IMR-90 (cell line): ENCODE results near the gene ISM1. TPM values are rescaled to one million over a fixed set of nuclear protein-coding genes. Genes with fewer than 3 reads are reported as not detected.

Experiments
- ATAC-seq: fragments of 200-7000 bp; cut with Tn5 transposase; 2 replicates; pipeline ENCODE4 v1.9.1; 2020; ENCODE audit warnings: low read depth, mild to moderate bottlenecking, moderate library complexity
- BruUV-seq: library from RNA; stranded (reverse); fragments of 400-500 nt; replicated peaks from 2 replicates; lab custom pipeline; 2021; lab: Mats Ljungman, UMichigan
- CTCF ChIA-PET: fragments of 300-600 bp; formaldehyde crosslinking; extraction: SDS; loops from one replicate; lab custom pipeline; 2021; ENCODE audit warnings: antibody characterized with exemption; lab: Yijun Ruan, JAX
- POLR2A ChIA-PET: fragments of 300-600 bp; sonication (Branson Sonifier 250); formaldehyde crosslinking; loops from one replicate; lab custom pipeline; 2022; ENCODE audit warnings: antibody characterized with exemption; ENCODE audit not compliant: unreplicated experiment; lab: Charles Lee
- DNase-seq: peaks from one replicate; pipeline ENCODE4 v3.0.0; 2013
- H2AFZ ChIP-seq: replicated peaks from 2 replicates; pipeline ENCODE3; 2013; ENCODE audit warnings: low read length, mild to moderate bottlenecking; ENCODE audit not compliant: poor library complexity
- H2AK5ac ChIP-seq: 2 replicates; pipeline ENCODE4 v1.6.1; 2013; ENCODE audit warnings: low read depth, low read length, inconsistent platforms
- H2AK9ac ChIP-seq: replicated peaks from 2 replicates; pipeline ENCODE3; 2013; ENCODE audit warnings: mild to moderate bottlenecking, low read depth, low read length, moderate library complexity; ENCODE audit not compliant: poor library complexity
- H2BK120ac ChIP-seq: 2 replicates; pipeline ENCODE4 v1.6.1; 2013; ENCODE audit warnings: low read depth, low read length, inconsistent platforms
- H2BK15ac ChIP-seq: 3 replicates; pipeline ENCODE4 v1.6.1; 2013; ENCODE audit warnings: low read depth, low read length, inconsistent platforms
- H2BK20ac ChIP-seq: 2 replicates; pipeline ENCODE4 v1.6.1; 2013; ENCODE audit warnings: low read depth, mild to moderate bottlenecking, inconsistent platforms, low read length, moderate library complexity
- H2BK5ac ChIP-seq: 2 replicates; pipeline ENCODE4 v1.6.1; 2013; ENCODE audit warnings: mild to moderate bottlenecking, low read depth, low read length, inconsistent platforms; ENCODE audit not compliant: poor library complexity, severe bottlenecking
- H3K14ac ChIP-seq: replicated peaks from 2 replicates; pipeline ENCODE4 v1.6.1; 2013; ENCODE audit warnings: low read depth, low read length, inconsistent platforms
- H3K18ac ChIP-seq: 2 replicates; pipeline ENCODE4 v1.6.1; 2013; ENCODE audit warnings: low read depth, low read length, control low read depth
- H3K23ac ChIP-seq: 2 replicates; pipeline ENCODE4 v1.6.1; 2013; ENCODE audit warnings: low read depth, low read length, inconsistent platforms
- H3K27ac ChIP-seq: 2 replicates; pipeline ENCODE4 v1.5.1; 2013; ENCODE audit warnings: mild to moderate bottlenecking, control low read depth, low read length; ENCODE audit not compliant: insufficient read depth
- H3K27me3 ChIP-seq: 2 replicates; pipeline ENCODE4 v1.6.1; 2013; ENCODE audit warnings: low read length; ENCODE audit not compliant: control insufficient read depth, insufficient read depth
- H3K36me3 ChIP-seq: 2 replicates; pipeline ENCODE4 v1.6.1; 2013; ENCODE audit warnings: low read length, mixed read lengths; ENCODE audit not compliant: control insufficient read depth, insufficient read depth
- H3K4ac ChIP-seq: 2 replicates; pipeline ENCODE4 v1.6.1; 2013; ENCODE audit warnings: low read depth, low read length, inconsistent platforms
- H3K4me1 ChIP-seq: 2 replicates; pipeline ENCODE4 v1.6.1; 2013; ENCODE audit warnings: low read length, mixed read lengths; ENCODE audit not compliant: control insufficient read depth, insufficient read depth
- H3K4me2 ChIP-seq: 2 replicates; pipeline ENCODE4 v1.6.1; 2013; ENCODE audit warnings: low read depth, mild to moderate bottlenecking, control low read depth, low read length, moderate library complexity
- H3K4me3 ChIP-seq: 2 replicates; pipeline ENCODE4 v1.5.1; 2013; ENCODE audit warnings: low read depth, mild to moderate bottlenecking, control low read depth, low read length, moderate library complexity; ENCODE audit not compliant: insufficient read depth
- H3K56ac ChIP-seq: 2 replicates; pipeline ENCODE4 v1.6.1; 2013; ENCODE audit warnings: low read length, inconsistent platforms; ENCODE audit not compliant: insufficient read depth; ENCODE audit errors: extremely low read depth
- H3K79me1 ChIP-seq, 2 experiments: 2 replicates each; pipeline ENCODE4 v1.6.1; 2013; ENCODE audit warnings: low read length in 2 of 2, inconsistent platforms in 1 of 2, low read depth in 1 of 2
- H3K9ac ChIP-seq: 2 replicates; pipeline ENCODE4 v1.6.1; 2013; ENCODE audit warnings: low read depth, low read length, control low read depth
- H3K9me1 ChIP-seq: 2 replicates; pipeline ENCODE4 v1.6.1; 2013; ENCODE audit warnings: low read length, inconsistent platforms; ENCODE audit not compliant: insufficient read depth
- H3K9me3 ChIP-seq: 2 replicates; pipeline ENCODE4 v1.6.1; 2013; ENCODE audit warnings: low read length; ENCODE audit not compliant: control insufficient read depth, insufficient read depth
- H4K20me1 ChIP-seq: 2 replicates; pipeline ENCODE4 v1.6.1; 2013; ENCODE audit warnings: low read length, inconsistent platforms; ENCODE audit not compliant: insufficient read depth
- H4K5ac ChIP-seq: 2 replicates; pipeline ENCODE4 v1.6.1; 2013; ENCODE audit warnings: mild to moderate bottlenecking, low read depth, low read length, control low read depth
- H4K8ac ChIP-seq, 2 experiments: 2 replicates each; pipeline ENCODE4 v1.6.1; 2013; ENCODE audit warnings: low read depth in 2 of 2, low read length in 2 of 2, control low read depth in 1 of 2, inconsistent platforms in 1 of 2
- H4K91ac ChIP-seq: 2 replicates; pipeline ENCODE4 v1.6.1; 2013; ENCODE audit warnings: low read depth, low read length, inconsistent platforms; ENCODE audit not compliant: insufficient read depth
- BHLHE40 ChIP-seq: fragments of 150-350 bp; IDR thresholded peaks from 2 replicates; pipeline ENCODE4 v1.6.1; 2016; ENCODE audit warnings: mild to moderate bottlenecking, low read depth, low read length
- CEBPB ChIP-seq: IDR thresholded peaks from 2 replicates; pipeline ENCODE4 v1.6.1; 2012; ENCODE audit warnings: low read depth, low read length, improper control_type of control experiment
- CHD1 ChIP-seq: IDR thresholded peaks from 2 replicates; pipeline ENCODE4 v1.6.1; 2012; ENCODE audit warnings: low read depth, low read length, improper control_type of control experiment
- FOS ChIP-seq: fragments of 150-350 bp; IDR thresholded peaks from 2 replicates; pipeline ENCODE4 v1.6.1; 2016; ENCODE audit warnings: low read depth, low read length
- MAFK ChIP-seq: IDR thresholded peaks from 2 replicates; pipeline ENCODE4 v1.6.1; 2012; ENCODE audit warnings: low read depth, low read length, improper control_type of control experiment
- MAZ ChIP-seq: IDR thresholded peaks from 2 replicates; pipeline ENCODE4 v1.6.1; 2012; ENCODE audit warnings: low read depth, mild to moderate bottlenecking, low read length, improper control_type of control experiment, moderate library complexity, borderline replicate concordance
- MXI1 ChIP-seq: IDR thresholded peaks from 2 replicates; pipeline ENCODE4 v1.6.1; 2012; ENCODE audit warnings: low read depth, mild to moderate bottlenecking, low read length, moderate library complexity, borderline replicate concordance
- NFE2L2 ChIP-seq: fragments of 150-350 bp; IDR thresholded peaks from 2 replicates; pipeline ENCODE4 v1.6.1; 2016; ENCODE audit warnings: low read depth, mild to moderate bottlenecking, low read length
- POLR2A ChIP-seq: IDR thresholded peaks from 2 replicates; pipeline ENCODE4 v1.6.1; 2012; ENCODE audit warnings: mild to moderate bottlenecking, low read depth, low read length
- RAD21 ChIP-seq: IDR thresholded peaks from 2 replicates; pipeline ENCODE4 v1.6.1; 2012; ENCODE audit warnings: low read length, improper control_type of control experiment
- RCOR1 ChIP-seq: IDR thresholded peaks from 2 replicates; pipeline ENCODE4 v1.6.1; 2012; ENCODE audit warnings: mild to moderate bottlenecking, low read length, improper control_type of control experiment; ENCODE audit not compliant: insufficient replicate concordance
- RFX5 ChIP-seq: IDR thresholded peaks from 2 replicates; pipeline ENCODE4 v1.8.0; 2012; ENCODE audit warnings: low read depth, mild to moderate bottlenecking, low read length, moderate library complexity
- SMC3 ChIP-seq: fragments of 150-350 bp; IDR thresholded peaks from 2 replicates; pipeline ENCODE4 v1.6.1; 2016; ENCODE audit warnings: low read depth, mild to moderate bottlenecking, antibody characterized with exemption, low read length, moderate library complexity
- USF2 ChIP-seq: fragments of 150-350 bp; IDR thresholded peaks from 2 replicates; pipeline ENCODE4 v1.6.1; 2017; ENCODE audit warnings: mild to moderate bottlenecking, antibody characterized with exemption, low read length, low read depth
- WGBS, 2 experiments: methylation state at CpG; one replicate each; pipeline versions ENCODE4 v1.1.5 to v1.1.7; 2013; ENCODE audit warnings: missing lambda C conversion rate in 2 of 2; ENCODE audit not compliant: insufficient read length in 1 of 2; ENCODE audit errors: extremely low coverage in 2 of 2; 5-methylcytosine and 5-hydroxymethylcytosine counted together
- dilution Hi-C: fragments of 300-500 bp; cut with HindIII; formaldehyde crosslinking; loops from one replicate; pipeline ENCODE4 v1.14.3; 2018; ENCODE audit warnings: low sequenced_read_pairs; ENCODE audit not compliant: unreplicated experiment
- in situ Hi-C: fragments of 300-500 bp; cut with MboI; formaldehyde crosslinking; loops from 3 replicates; pipeline ENCODE4 v1.14.3; 2019; ENCODE audit warnings: low sequenced_read_pairs, inconsistent platforms, mixed read lengths
- intact Hi-C: fragments of 100-400 bp; cut with micrococcal nuclease; formaldehyde crosslinking; loops from 2 replicates; pipeline ENCODE4 v1.10.0; 2022
- polyA plus RNA-seq, 3 experiments: library from polyadenylated mRNA; depleted of rRNA; stranded (reverse); fragments of >200 nt; gene quantifications; 2 replicates each; pipeline ENCODE4 v1.2.3, GENCODE V29; 2012; ENCODE audit warnings: low replicate concordance in 1 of 3
- total RNA-seq: library from RNA; depleted of rRNA; stranded (reverse); fragments of >200 nt; gene quantifications from 2 replicates; pipeline ENCODE4 v1.2.3, GENCODE V29; 2012
- TF ChIP-seq, protein P1 (sequence below): fragments of 150-350 bp; IDR thresholded peaks from 2 replicates; pipeline ENCODE4 v1.6.1; 2016; ENCODE audit warnings: low read depth, mild to moderate bottlenecking, low read length, moderate library complexity, borderline replicate concordance
- TF ChIP-seq, protein P2 (sequence below): conservative IDR thresholded peaks from 2 replicates; pipeline ENCODE4 v1.5.1; 2012; ENCODE audit warnings: mild to moderate bottlenecking, low read depth, low read length, improper control_type of control experiment

ISM1 gene
- total and polyA plus RNA-seq, 2 of the 4 experiments (the other 2 are of a cell fraction): not detected

GRCh38 chr20:13290724-13291123, 69.7 kb downstream of the ISM1 start:
- CTCF ChIA-PET: no interaction called here
- in situ Hi-C loops: no loop called here

More at GRCh38 chr20:13290724-13291123, 69.7 kb downstream of the ISM1 start:
- Histone ChIP-seq H3K4ac (no peak overlapping the region), H3K36me3 (no peaks in the 10 kb centered on the region), H4K91ac (no peak overlapping the region), H3K9me1 (no peaks in the 10 kb centered on the region), H3K4me3 (no peak overlapping the region), H2BK15ac (no peak overlapping the region), H3K14ac (no peak overlapping the region), H2AK9ac (no peak overlapping the region), H4K8ac (no peak overlapping the region), H3K18ac (no peak overlapping the region), H3K79me1 (no peaks in the 10 kb centered on the region), H3K27ac (no peak overlapping the region), H2BK120ac (no peak overlapping the region), H2BK5ac (no peak overlapping the region), H3K4me2 (no peak overlapping the region), H3K9me3 (no peaks in the 10 kb centered on the region), H3K4me1 (no peaks in the 10 kb centered on the region), H3K27me3 (no peaks in the 10 kb centered on the region; the same call in 1 of the 2 replicates), H2AK5ac (no peak overlapping the region), H3K23ac (no peak overlapping the region), H2AFZ (no peak overlapping the region), H3K9ac (no peak overlapping the region), H4K5ac (no peak overlapping the region), H2BK20ac (no peak overlapping the region), H4K20me1 (no peaks in the 10 kb centered on the region), H3K56ac (no peak overlapping the region)
- ATAC-seq (no peak), DNase-seq (no peak)
- no CpG with 5 or more reads among the region's 2 CpGs for WGBS, 2 experiments
- intact Hi-C loops: no loop called here
- no TSS peak for BruUV-seq
- dilution Hi-C loops: no loop called here
- TF ChIP-seq NFE2L2 (no peak), RFX5 (no peak), MAFK (no peak), RCOR1 (no peak), MXI1 (no peak), SMC3 (no peak), CHD1 (no peak), CEBPB (no peak), BHLHE40 (no peak), USF2 (no peak), POLR2A (no peak), MAZ (no peak), FOS (no peak), RAD21 (no peak)
- TF ChIP-seq, protein P1, sequence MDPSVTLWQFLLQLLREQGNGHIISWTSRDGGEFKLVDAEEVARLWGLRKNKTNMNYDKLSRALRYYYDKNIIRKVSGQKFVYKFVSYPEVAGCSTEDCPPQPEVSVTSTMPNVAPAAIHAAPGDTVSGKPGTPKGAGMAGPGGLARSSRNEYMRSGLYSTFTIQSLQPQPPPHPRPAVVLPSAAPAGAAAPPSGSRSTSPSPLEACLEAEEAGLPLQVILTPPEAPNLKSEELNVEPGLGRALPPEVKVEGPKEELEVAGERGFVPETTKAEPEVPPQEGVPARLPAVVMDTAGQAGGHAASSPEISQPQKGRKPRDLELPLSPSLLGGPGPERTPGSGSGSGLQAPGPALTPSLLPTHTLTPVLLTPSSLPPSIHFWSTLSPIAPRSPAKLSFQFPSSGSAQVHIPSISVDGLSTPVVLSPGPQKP: no peak
- TF ChIP-seq, protein P2, sequence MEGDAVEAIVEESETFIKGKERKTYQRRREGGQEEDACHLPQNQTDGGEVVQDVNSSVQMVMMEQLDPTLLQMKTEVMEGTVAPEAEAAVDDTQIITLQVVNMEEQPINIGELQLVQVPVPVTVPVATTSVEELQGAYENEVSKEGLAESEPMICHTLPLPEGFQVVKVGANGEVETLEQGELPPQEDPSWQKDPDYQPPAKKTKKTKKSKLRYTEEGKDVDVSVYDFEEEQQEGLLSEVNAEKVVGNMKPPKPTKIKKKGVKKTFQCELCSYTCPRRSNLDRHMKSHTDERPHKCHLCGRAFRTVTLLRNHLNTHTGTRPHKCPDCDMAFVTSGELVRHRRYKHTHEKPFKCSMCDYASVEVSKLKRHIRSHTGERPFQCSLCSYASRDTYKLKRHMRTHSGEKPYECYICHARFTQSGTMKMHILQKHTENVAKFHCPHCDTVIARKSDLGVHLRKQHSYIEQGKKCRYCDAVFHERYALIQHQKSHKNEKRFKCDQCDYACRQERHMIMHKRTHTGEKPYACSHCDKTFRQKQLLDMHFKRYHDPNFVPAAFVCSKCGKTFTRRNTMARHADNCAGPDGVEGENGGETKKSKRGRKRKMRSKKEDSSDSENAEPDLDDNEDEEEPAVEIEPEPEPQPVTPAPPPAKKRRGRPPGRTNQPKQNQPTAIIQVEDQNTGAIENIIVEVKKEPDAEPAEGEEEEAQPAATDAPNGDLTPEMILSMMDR: no peak
- POLR2A ChIA-PET: no interaction called here
